HUES64 (cell line): ENCODE data around the gene KAZN.

Experiments used
- H3K27ac ChIP-seq: 2 replicates; pipeline ENCODE4 v1.7.0; 2013; ENCODE audit warnings: low read depth, low read length, inconsistent platforms
- H3K27me3 ChIP-seq: 2 replicates; pipeline ENCODE4 v1.6.1; 2013; ENCODE audit warnings: mild to moderate bottlenecking, low read length; ENCODE audit not compliant: insufficient read depth
- H3K36me3 ChIP-seq: 2 replicates; pipeline ENCODE4 v1.6.1; 2013; ENCODE audit warnings: mild to moderate bottlenecking, low read length; ENCODE audit not compliant: insufficient read depth
- H3K4me1 ChIP-seq: 2 replicates; pipeline ENCODE4 v1.6.1; 2013; ENCODE audit warnings: mild to moderate bottlenecking, low read length, moderate library complexity; ENCODE audit not compliant: insufficient read depth
- H3K4me3 ChIP-seq: 2 replicates; pipeline ENCODE4 v1.5.1; 2013; ENCODE audit warnings: mild to moderate bottlenecking, low read length, moderate library complexity
- H3K9ac ChIP-seq: 2 replicates; pipeline ENCODE4 v1.6.1; 2013; ENCODE audit warnings: mild to moderate bottlenecking, low read depth, low read length
- H3K9me3 ChIP-seq: 2 replicates; pipeline ENCODE4 v1.6.1; 2013; ENCODE audit warnings: low read depth, low read length; ENCODE audit not compliant: insufficient read depth
- WGBS: fragments of 150-250, 120-280 bp; methylation state at CpG from one replicate; pipeline ENCODE4 v1.1.7; 2013; ENCODE audit warnings: missing lambda C conversion rate; 5-methylcytosine and 5-hydroxymethylcytosine counted together

The KAZN gene

DNA sequence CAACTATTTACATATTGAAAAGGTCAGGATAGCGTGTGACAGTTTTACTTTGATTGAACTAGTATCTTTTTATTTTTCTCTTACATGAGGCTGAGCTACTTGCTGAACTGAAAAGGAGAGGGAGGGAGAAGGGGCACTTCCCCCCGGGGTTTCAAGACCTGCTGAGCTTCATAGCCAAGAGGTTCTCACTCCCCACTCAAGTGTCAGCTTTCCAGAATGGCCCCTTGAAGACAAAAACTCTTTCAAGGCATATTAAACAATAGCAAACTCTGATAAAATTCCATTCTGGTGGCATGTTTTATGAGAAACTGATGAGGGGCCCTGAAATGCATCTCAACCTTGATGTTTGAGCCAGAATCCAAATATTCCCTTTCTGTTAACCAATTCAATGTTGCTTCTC is 143.0 kb downstream of the KAZN start:
- WGBS = 53% methylated on average over 2 of the region's 2 CpGs
- H3K9me3 ChIP-seq = no peaks in the 10 kb centered on the region
- H3K9ac ChIP-seq = peak overlapping the region; percentile 42; the same call in 1 of the 2 replicates
- no peaks in the 10 kb centered on the region for H3K36me3 ChIP-seq
- H3K27ac ChIP-seq = peak overlapping the region; percentile 80; the same call in 1 of the 2 replicates
- peaks cover 3% of the 10 kb centered on the region for H3K27me3 ChIP-seq
- H3K4me1 ChIP-seq = peaks cover 58% of the 10 kb centered on the region
- H3K4me3 ChIP-seq = no peak overlapping the region

DNA sequence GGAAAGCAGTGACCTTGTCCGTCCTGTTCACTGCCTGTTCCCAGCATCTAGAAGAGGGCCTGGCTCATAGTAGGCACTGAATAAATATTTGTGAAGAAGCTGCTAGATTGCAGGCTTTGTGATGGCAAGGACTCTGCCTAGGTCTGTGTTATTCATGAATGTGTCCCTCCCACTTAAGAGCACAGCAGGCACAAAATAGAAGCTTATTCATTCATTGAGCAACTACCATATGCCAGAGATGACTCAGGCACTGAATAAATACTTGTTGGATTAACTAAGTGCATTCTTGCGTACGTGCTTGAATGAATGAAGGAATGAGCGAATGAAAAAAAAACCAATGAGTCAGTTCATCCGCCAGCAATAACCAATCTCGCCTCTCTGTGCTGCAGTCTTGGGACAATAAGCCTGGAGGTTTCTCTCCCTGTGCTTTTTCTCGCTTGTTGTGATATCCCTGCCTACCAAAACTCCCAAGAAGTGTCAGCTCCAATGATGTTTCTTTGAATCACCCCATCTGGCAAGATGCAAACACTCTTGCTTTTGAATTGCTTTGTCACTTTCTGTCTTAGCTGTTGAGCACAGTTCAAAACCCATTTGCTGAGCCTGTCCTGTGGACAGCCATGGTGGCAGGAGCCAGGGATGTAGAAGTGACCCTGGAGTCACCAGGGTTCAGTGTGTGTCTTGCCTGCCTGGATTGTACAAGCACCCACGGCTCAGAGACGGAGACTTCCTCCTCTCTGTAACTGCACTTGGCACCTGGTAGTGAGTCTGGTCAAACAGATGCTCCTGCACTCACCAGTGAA is 143.9 kb downstream of the KAZN start:
- WGBS = 43% methylated on average over 9 of the region's 9 CpGs
- peaks cover 58% of the 10 kb centered on the region for H3K4me1 ChIP-seq
- H3K9me3 ChIP-seq = no peaks in the 10 kb centered on the region

DNA sequence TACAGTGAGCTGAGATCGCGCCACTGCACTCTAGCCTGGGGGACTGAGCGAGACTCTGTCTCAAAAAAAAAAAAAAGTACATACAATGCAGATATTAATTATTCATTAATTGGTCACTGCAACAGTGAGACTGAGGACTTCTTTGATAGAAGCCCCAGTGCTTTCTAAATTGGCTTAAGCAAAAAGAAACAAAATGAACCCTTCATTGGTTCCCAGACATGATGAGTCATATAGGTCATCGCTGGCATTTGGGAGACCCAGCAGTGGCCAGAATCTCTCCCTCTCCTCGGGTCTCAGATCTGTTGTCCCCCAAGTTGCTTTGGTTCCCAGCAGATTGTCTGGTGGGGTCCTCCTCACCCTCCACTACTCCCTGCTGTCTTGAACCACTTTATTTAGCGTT is 144.9 kb downstream of the KAZN start:
- Histone ChIP-seq H3K27me3 (no peaks in the 10 kb centered on the region; the same call in 1 of the 2 replicates), H3K9ac (no peak overlapping the region), H3K36me3 (no peaks in the 10 kb centered on the region), H3K27ac (no peak overlapping the region), H3K9me3 (no peaks in the 10 kb centered on the region), H3K4me3 (no peak overlapping the region), H3K4me1 (peaks cover 58% of the 10 kb centered on the region)
- 90% methylated on average over 5 of the region's 6 CpGs for WGBS

More for the DNA sequence above, 143.9 kb downstream of the KAZN start:
- Histone ChIP-seq H3K9ac (peak overlapping the region; percentile 61; the same call in 1 of the 2 replicates), H3K4me3 (no peak overlapping the region), H3K27ac (peak overlapping the region; percentile 90), H3K27me3 (no peaks in the 10 kb centered on the region; the same call in 1 of the 2 replicates), H3K36me3 (no peaks in the 10 kb centered on the region)

DNA sequence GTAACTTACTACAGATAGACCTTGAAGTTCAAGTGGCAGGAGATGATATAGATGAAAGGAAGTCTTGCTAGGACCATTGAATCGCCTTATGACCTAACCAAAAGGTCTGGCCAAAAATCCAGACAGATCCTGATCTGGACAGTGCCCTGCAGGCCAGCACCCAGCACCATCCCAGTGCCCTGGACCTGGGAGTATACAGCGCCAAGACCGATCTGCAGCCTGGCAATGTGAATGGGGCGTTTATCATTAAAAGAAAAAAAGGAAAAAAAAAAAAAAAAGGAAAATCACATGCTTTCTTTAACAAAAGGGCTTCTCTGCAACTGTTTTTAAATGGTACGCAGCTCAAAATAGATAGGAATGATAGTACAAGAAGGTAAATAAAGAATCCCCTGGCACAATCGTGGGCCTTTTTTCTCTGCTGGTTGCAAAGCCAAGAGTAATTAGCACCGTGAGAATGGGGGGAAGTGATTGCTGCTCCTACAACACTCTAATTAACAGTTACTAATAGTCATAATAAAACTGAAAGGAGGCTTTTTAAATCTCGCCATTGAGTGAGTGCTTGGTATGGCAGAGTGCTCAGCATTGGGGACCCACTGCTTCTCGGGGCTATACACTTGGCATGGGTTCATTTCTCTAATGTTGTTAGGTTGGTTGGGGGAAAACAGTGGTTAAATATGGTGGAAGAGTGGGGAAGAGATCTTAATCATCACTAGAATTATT is 146.7 kb downstream of the KAZN start:
- H3K4me1 ChIP-seq = peaks cover 46% of the 10 kb centered on the region
- H3K9me3 ChIP-seq = no peaks in the 10 kb centered on the region
- H3K27ac ChIP-seq = no peak overlapping the region
- 95% methylated on average over 7 of the region's 9 CpGs for WGBS
- H3K9ac ChIP-seq = no peak overlapping the region
- H3K27me3 ChIP-seq = no peaks in the 10 kb centered on the region; the same call in 1 of the 2 replicates
- no peak overlapping the region for H3K4me3 ChIP-seq
- H3K36me3 ChIP-seq = no peaks in the 10 kb centered on the region

DNA sequence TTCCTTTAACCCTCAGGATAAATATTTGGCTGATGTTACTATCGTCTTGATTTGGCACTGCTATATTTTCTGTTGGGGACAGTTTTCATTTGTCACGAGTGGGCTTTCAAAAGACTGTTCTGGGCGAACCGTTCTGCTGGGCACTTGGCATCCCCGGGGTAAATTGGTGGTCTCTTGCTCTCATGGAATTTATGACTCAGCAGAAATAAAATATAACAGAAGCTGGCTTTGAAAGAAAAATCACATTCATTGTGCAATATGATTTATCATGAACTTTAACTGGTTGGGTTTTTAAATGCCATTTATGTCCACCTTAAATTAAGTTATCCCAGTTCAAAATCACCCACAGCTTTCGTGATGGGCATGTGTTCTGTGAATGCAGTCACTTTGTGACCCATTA is 147.3 kb downstream of the KAZN start:
- WGBS = 95% methylated on average over 6 of the region's 6 CpGs
- no peaks in the 10 kb centered on the region for H3K9me3 ChIP-seq
- no peaks in the 10 kb centered on the region for H3K27me3 ChIP-seq
- H3K4me1 ChIP-seq = peaks cover 40% of the 10 kb centered on the region
- no peak overlapping the region for H3K4me3 ChIP-seq
- H3K9ac ChIP-seq = no peak overlapping the region
- H3K27ac ChIP-seq = no peak overlapping the region
- no peaks in the 10 kb centered on the region for H3K36me3 ChIP-seq

DNA sequence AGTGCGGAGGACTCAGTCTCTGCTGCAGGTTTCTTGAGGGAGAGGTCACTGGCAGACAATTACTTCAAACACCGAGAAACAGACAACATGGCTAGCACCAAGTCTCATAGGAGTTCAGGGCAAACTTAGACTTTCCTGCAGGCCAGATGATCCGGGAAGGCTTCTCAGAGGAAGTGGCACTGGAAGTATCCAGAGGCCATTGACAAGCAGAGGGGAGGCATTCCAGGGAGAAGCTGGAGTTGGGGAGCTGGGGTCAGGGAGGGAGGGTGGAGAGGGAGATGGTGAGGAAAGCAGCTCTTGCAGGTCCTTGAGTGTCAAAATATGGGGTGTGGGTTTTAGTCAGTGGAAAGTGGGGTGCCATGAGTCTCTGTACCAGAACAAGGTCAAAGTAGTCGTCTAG is 147.9 kb downstream of the KAZN start:
- no peak overlapping the region for H3K9ac ChIP-seq
- WGBS = 92% methylated on average over 4 of the region's 4 CpGs
- no peak overlapping the region for H3K27ac ChIP-seq
- peaks cover 34% of the 10 kb centered on the region for H3K4me1 ChIP-seq
- H3K9me3 ChIP-seq = no peaks in the 10 kb centered on the region
- no peak overlapping the region for H3K4me3 ChIP-seq
- no peaks in the 10 kb centered on the region for H3K36me3 ChIP-seq
- H3K27me3 ChIP-seq = no peaks in the 10 kb centered on the region

DNA sequence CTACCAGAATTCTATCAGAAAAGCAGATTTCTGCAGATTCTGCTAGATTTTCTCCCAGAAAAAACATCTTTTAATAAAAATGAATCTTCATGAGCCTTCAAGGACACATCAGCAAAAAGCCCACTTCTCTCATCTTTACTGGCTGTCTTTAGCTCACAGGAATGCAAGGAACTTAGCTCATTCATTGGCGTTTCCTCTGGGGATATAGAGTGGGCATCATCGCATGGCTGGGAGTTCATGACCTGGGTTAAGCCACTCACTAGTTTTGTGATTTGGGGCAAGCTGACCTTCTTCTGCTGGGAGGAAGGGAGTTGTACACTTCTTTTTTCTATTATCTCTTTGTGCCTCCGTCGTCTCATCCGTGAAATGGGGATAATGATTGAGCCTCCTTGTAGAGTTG is 149.7 kb downstream of the KAZN start:
- no peak overlapping the region for H3K27ac ChIP-seq
- WGBS = 99% methylated on average over 5 of the region's 5 CpGs
- H3K4me1 ChIP-seq = peaks cover 18% of the 10 kb centered on the region
- no peaks in the 10 kb centered on the region for H3K9me3 ChIP-seq
- no peaks in the 10 kb centered on the region for H3K36me3 ChIP-seq
- H3K4me3 ChIP-seq = no peak overlapping the region
- no peaks in the 10 kb centered on the region for H3K27me3 ChIP-seq
- no peak overlapping the region for H3K9ac ChIP-seq

DNA sequence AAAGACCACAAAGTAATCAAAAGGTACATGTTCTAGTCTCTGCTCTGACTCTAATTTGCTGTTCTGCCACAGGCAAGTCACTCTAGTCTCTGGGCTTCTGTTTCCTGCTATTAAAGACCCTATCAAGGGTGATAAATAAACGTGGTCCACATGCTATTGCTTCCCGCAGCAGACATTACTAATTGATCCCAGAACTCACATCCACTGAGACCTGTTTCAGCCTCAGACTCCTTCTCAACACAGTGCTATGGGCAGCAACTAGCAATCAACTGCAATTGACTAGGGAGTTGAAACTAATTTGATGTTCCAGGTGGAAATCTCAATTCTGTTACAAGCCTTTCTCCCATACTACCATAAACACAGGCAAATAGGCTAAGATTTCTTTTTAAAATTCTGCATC is 150.5 kb downstream of the KAZN start:
- Histone ChIP-seq H3K27ac (no peak overlapping the region), H3K4me1 (peaks cover 12% of the 10 kb centered on the region), H3K4me3 (no peak overlapping the region), H3K9me3 (no peaks in the 10 kb centered on the region), H3K36me3 (no peaks in the 10 kb centered on the region), H3K9ac (no peak overlapping the region), H3K27me3 (no peaks in the 10 kb centered on the region)
- WGBS = 88% methylated on average over 2 of the region's 2 CpGs

DNA sequence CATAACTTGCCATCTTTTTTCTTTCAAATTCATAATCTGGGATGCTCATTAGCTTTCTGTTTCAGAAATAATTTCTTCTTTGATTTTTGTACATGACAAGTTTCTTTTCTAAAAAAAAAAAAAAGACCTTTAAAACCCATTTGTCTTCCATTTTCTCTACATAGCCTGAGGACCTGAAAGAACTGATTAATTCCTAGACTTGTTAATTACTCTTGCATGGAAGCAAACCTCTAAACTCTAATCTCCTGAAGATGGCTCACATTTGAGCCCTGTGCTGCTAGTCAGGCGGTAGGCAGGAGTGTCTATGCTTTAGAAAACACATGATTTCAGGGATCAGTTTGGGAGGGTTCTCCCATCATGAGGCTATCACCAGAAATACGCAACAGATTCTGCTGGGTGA is 152.0 kb downstream of the KAZN start:
- WGBS = 90% methylated on average over 2 of the region's 2 CpGs
- Histone ChIP-seq H3K9ac (no peak overlapping the region), H3K27me3 (no peaks in the 10 kb centered on the region), H3K4me3 (no peak overlapping the region), H3K36me3 (no peaks in the 10 kb centered on the region), H3K27ac (no peak overlapping the region), H3K9me3 (no peaks in the 10 kb centered on the region), H3K4me1 (peaks cover 9% of the 10 kb centered on the region; the same call in 1 of the 2 replicates)

DNA sequence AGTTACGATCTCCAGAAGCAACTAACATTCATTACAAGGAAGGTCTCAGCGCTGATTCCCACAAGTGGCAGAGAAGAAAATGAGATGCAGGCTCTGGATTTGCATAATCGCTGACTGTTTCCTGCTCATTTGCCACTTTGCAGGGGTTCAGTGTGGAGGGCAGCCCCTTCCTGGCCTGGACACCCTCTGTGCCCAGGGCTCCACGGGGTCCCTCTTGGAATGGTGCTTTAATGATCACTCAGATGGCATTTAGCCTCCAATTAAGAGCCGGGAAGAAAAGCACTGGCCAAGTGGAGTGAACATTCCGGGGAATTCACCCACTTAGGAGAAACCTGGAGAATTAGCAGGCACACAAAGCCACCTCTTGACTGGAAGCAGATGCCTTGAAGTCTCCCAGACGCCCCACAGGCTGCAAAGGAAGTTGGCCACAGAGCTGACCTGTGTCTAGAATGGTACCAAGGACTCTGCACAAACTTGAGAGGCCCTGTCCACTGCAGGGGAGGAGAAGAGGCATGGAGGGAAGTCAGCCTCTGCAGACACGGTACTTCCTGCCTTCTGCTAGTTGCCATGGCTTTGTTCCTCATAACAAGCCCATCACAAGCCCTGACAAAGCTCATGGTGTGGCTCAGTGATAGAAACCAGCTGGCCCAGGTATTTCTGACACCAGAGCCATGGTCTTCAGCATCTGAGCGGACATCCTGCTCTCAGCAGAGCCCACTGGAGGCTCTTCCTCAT is 157.2 kb downstream of the KAZN start:
- Histone ChIP-seq H3K36me3 (no peaks in the 10 kb centered on the region), H3K4me1 (peaks cover 30% of the 10 kb centered on the region), H3K9me3 (no peaks in the 10 kb centered on the region), H3K4me3 (no peak overlapping the region), H3K27ac (no peak overlapping the region), H3K9ac (no peak overlapping the region), H3K27me3 (no peaks in the 10 kb centered on the region)
- WGBS = 85% methylated on average over 9 of the region's 9 CpGs
